SK-N-SH treated with all-trans-retinoic acid at 6 μM for 48 hours (cell line): ENCODE measurements around the gene CASZ1.

Experiments
- ATAC-seq: fragments of 200-7000 bp; cut with Tn5 transposase; 3 replicates; pipeline ENCODE4 v1.9.1; 2020; ENCODE audit warnings: mild to moderate bottlenecking, moderate library complexity
- BACH2 ChIP-seq: fragments of 250-450 bp; sonication (Bioruptor Pico); IDR thresholded peaks from 2 replicates; pipeline ENCODE4 v1.9.0; 2021; ENCODE audit warnings: mild to moderate bottlenecking, borderline replicate concordance
- CREB5 ChIP-seq: fragments of 250-450 bp; sonication (Bioruptor Pico); IDR thresholded peaks from 2 replicates; pipeline ENCODE4 v1.5.1; 2020; ENCODE audit warnings: low read depth, mild to moderate bottlenecking, moderate library complexity
- CSDC2 ChIP-seq: fragments of 250-450 bp; sonication (Bioruptor Pico); IDR thresholded peaks from 2 replicates; pipeline ENCODE4 v1.5.0; 2020; ENCODE audit warnings: mild to moderate bottlenecking, moderate library complexity
- ESRRG ChIP-seq: fragments of 250-450 bp; sonication (Bioruptor Pico); IDR thresholded peaks from 2 replicates; pipeline ENCODE4 v1.6.1; 2021; ENCODE audit warnings: mild to moderate bottlenecking
- ISL1 ChIP-seq: fragments of 250-450 bp; sonication (Bioruptor Pico); IDR thresholded peaks from 2 replicates; pipeline ENCODE4 v2.1.2; 2022; ENCODE audit warnings: mild to moderate bottlenecking, moderate library complexity
- OSR1 ChIP-seq: fragments of 250-450 bp; sonication (Bioruptor Pico); IDR thresholded peaks from 2 replicates; pipeline ENCODE4 v1.8.0; 2022; ENCODE audit warnings: moderate library complexity, mild to moderate bottlenecking, inconsistent platforms
- PATZ1 ChIP-seq: fragments of 250-450 bp; sonication (Bioruptor Pico); IDR thresholded peaks from 2 replicates; pipeline ENCODE4 v1.8.0; 2020; ENCODE audit warnings: mild to moderate bottlenecking, moderate library complexity, borderline replicate concordance
- POU6F1 ChIP-seq: fragments of 250-450 bp; sonication (Bioruptor Pico); IDR thresholded peaks from 2 replicates; pipeline ENCODE4 v1.8.0; 2021; ENCODE audit warnings: low read depth, mild to moderate bottlenecking, moderate library complexity, borderline replicate concordance
- PPARA ChIP-seq: fragments of 250-450 bp; sonication (Bioruptor Pico); IDR thresholded peaks from 2 replicates; pipeline ENCODE4 v1.5.0; 2020; ENCODE audit warnings: mild to moderate bottlenecking, borderline replicate concordance
- RARB ChIP-seq: fragments of 250-450 bp; sonication (Bioruptor Pico); IDR thresholded peaks from 2 replicates; pipeline ENCODE4 v1.8.0; 2021; ENCODE audit warnings: mild to moderate bottlenecking, moderate library complexity
- SNAI2 ChIP-seq: fragments of 250-450 bp; sonication (Bioruptor Pico); IDR thresholded peaks from 2 replicates; pipeline ENCODE4 v1.5.0; 2020; ENCODE audit warnings: mild to moderate bottlenecking, moderate library complexity
- TCF4 ChIP-seq: fragments of 250-450 bp; sonication (Bioruptor Pico); IDR thresholded peaks from 2 replicates; pipeline ENCODE4 v1.8.0; 2021; ENCODE audit warnings: mild to moderate bottlenecking, moderate library complexity, borderline replicate concordance
- TOX ChIP-seq: fragments of 250-450 bp; sonication (Bioruptor Pico); IDR thresholded peaks from 2 replicates; pipeline ENCODE4 v1.8.0; 2021; ENCODE audit warnings: mild to moderate bottlenecking, moderate library complexity, borderline replicate concordance
- ZC3H10 ChIP-seq: fragments of 250-450 bp; sonication (Bioruptor Pico); IDR thresholded peaks from 2 replicates; pipeline ENCODE4 v1.5.1; 2021; ENCODE audit warnings: mild to moderate bottlenecking, moderate library complexity
- ZFP3 ChIP-seq: fragments of 250-450 bp; sonication (Bioruptor Pico); IDR thresholded peaks from 2 replicates; pipeline ENCODE4 v1.5.0; 2020; ENCODE audit warnings: mild to moderate bottlenecking, moderate library complexity
- ZNF565 ChIP-seq: fragments of 450-650 bp; formaldehyde crosslinking; conservative IDR thresholded peaks from 2 replicates; pipeline ENCODE4 v1.5.0; 2020; ENCODE audit warnings: low read depth, mild to moderate bottlenecking, moderate library complexity
- ZNF70 ChIP-seq: fragments of 450-650 bp; formaldehyde crosslinking; IDR thresholded peaks from 2 replicates; pipeline ENCODE4 v1.5.0; 2020; ENCODE audit warnings: mild to moderate bottlenecking, moderate library complexity
- ZNF8 ChIP-seq: fragments of 450-650 bp; formaldehyde crosslinking; IDR thresholded peaks from 2 replicates; pipeline ENCODE4 v1.5.0; 2020; ENCODE audit warnings: mild to moderate bottlenecking, moderate library complexity

CASZ1 gene

GRCh38 chr1:10704368-10704882 is 92.0 kb downstream of the CASZ1 start:
- no peak for ATAC-seq
- TF ChIP-seq ZNF565 (no peak), ESRRG (CRISPR knock-in tag) (no peak), ISL1 (CRISPR knock-in tag) (no peak), ZNF70 (CRISPR knock-in tag) (no peak)

GRCh38 chr1:10703702-10704101 is 92.7 kb downstream of the CASZ1 start:
- ATAC-seq: no peak
- no peak for TF ChIP-seq RARB
- TF ChIP-seq BACH2 (CRISPR knock-in tag): no peak
- TF ChIP-seq OSR1: no peak
- TF ChIP-seq CSDC2: no peak
- TF ChIP-seq PATZ1 (CRISPR knock-in tag): no peak
- no peak for TF ChIP-seq ESRRG (CRISPR knock-in tag)
- no peak for TF ChIP-seq POU6F1 (CRISPR knock-in tag)
- TF ChIP-seq CREB5 (CRISPR knock-in tag): no peak
- TF ChIP-seq ZC3H10: no peak
- TF ChIP-seq PPARA: no peak
- TF ChIP-seq TCF4 (CRISPR knock-in tag): no peak
- TF ChIP-seq ISL1 (CRISPR knock-in tag): no peak
- TF ChIP-seq ZNF8: no peak

- TF ChIP-seq CSDC2: no peak
- ATAC-seq: no peak
These were observed 95.3 kb downstream of the CASZ1 start for GRCh38 chr1:10701145-10701544.

- ATAC-seq: no peak
- TF ChIP-seq SNAI2 (CRISPR knock-in tag) (no peak), TOX (no peak), BACH2 (CRISPR knock-in tag) (no peak)
- TF ChIP-seq, all 23 proteins: peak for 0
These were observed 97.0 kb downstream of the CASZ1 start for GRCh38 chr1:10699470-10699835.

GRCh38 chr1:10698726-10699469 is 97.5 kb downstream of the CASZ1 start:
- TF ChIP-seq ZC3H10 (no peak), CSDC2 (no peak), PATZ1 (CRISPR knock-in tag) (no peak), ZFP3 (CRISPR knock-in tag) (no peak), CREB5 (CRISPR knock-in tag) (no peak), ZNF70 (CRISPR knock-in tag) (no peak), TCF4 (CRISPR knock-in tag) (no peak)
- TF ChIP-seq, all 23 proteins: peak for 0
- ATAC-seq: no peak
